ENCODE results near the gene TAOK1.

The TAOK1 gene

DNA sequence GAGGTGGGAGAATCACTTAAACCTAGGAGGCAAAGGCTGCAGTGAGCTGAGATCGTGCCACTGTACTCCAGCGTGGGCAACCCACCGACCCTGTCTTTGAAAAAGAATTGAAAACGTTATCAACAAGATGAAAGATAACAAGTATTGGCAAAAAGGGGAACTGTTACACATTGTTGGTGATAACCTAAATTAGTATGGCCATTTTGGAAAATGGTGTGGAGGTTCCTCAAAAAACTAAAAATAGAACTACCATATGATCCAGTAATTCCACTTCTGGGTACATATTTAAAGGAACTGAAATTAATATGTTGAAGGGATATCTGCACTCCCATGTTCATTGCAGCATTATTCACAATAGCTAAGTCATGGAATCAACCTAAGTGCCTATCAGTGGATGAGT is 115.7 kb downstream of the TAOK1 start:
- DNase-seq (ENCODE audit: low spot score): no peak
- CTCF ChIA-PET: no interaction called here
- H3K27ac ChIP-seq: no peak overlapping the region
- TF ChIP-seq, protein P1, sequence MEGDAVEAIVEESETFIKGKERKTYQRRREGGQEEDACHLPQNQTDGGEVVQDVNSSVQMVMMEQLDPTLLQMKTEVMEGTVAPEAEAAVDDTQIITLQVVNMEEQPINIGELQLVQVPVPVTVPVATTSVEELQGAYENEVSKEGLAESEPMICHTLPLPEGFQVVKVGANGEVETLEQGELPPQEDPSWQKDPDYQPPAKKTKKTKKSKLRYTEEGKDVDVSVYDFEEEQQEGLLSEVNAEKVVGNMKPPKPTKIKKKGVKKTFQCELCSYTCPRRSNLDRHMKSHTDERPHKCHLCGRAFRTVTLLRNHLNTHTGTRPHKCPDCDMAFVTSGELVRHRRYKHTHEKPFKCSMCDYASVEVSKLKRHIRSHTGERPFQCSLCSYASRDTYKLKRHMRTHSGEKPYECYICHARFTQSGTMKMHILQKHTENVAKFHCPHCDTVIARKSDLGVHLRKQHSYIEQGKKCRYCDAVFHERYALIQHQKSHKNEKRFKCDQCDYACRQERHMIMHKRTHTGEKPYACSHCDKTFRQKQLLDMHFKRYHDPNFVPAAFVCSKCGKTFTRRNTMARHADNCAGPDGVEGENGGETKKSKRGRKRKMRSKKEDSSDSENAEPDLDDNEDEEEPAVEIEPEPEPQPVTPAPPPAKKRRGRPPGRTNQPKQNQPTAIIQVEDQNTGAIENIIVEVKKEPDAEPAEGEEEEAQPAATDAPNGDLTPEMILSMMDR (conservative IDR thresholded peaks at IDR 0.05; ENCODE audit: low read depth): no peak
- POLR2A ChIA-PET (ENCODE audit: low non-redundant PET): no interaction called here

DNA sequence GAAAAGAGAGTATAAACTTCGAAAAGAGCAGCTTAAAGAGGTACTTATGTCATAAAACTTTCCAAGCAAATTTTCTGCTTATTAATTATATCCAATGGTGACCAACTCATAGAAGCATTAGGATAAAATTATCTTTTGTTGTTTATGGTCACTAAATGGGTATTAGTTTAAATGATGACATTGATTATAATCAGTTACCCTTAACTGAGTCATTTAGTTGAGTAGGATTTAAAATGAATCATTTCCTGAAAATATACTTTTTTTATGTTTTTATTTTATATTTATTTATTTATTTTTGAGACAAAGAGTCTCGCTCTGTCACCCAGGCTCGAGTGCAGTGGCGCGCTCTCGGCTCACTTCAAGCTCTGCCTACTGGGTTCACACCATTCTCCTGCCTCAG is 120.8 kb downstream of the TAOK1 start:
- no peak for DNase-seq (ENCODE audit: low spot score)
- ChIA-PET CTCF (no interaction called here), POLR2A (ENCODE audit: low non-redundant PET) (no interaction called here)
- TF ChIP-seq, protein P1 (conservative IDR thresholded peaks at IDR 0.05; ENCODE audit: low read depth): no peak
- H3K27ac ChIP-seq: no peak overlapping the region

DNA sequence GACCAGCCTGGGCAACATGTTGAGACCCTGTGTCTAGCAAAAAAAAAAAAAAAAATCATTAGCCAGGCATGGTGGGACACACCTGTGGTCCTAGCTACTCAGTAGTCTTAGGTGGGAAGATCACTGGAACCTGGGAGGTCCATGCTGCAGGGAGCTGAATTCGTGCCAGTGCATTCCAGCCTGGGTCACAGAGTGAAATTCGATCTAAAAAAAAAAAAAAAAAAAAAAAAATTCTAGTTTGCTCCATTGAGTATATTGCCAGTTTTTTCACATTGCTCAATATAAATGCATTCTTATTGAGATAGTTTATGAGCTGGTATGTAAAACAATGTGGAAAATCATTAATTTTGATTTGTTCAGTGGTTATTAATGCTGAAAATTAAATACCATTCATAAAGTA is 124.6 kb downstream of the TAOK1 start:
- CTCF ChIA-PET: interaction anchor here (0.8 kb wide), 1 partner anchor 77 kb away, joined by 3 read pairs; no protein-coding TSS in a partner anchor
- TF ChIP-seq, protein P1 (conservative IDR thresholded peaks at IDR 0.05; ENCODE audit: low read depth): no peak
- no peak for DNase-seq (ENCODE audit: low spot score)
- POLR2A ChIA-PET (ENCODE audit: low non-redundant PET): no interaction called here
- H3K27ac ChIP-seq: no peak overlapping the region

DNA sequence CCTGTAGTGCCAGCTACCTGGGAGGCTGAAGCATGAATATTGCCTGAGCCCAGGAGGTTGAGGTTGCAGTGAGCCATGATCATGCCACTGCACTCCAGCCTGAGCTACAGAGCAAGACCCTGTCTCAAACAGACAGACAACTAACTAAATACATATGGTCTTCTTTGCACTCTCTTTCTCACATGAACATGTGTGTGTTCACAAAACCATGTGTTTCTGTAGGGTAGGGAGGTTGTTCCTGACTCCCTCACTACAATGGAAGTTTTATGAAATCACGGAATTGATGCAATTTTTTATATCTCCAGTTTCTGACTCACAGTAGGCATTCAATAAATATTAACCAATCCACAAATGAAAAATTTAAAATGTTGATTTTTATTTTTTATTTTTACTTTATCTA is 128.2 kb downstream of the TAOK1 start:
- POLR2A ChIA-PET (ENCODE audit: low non-redundant PET): no interaction called here
- no peak overlapping the region for H3K27ac ChIP-seq
- TF ChIP-seq, protein P1 (conservative IDR thresholded peaks at IDR 0.05; ENCODE audit: low read depth): no peak
- no peak for DNase-seq (ENCODE audit: low spot score)
- CTCF ChIA-PET: no interaction called here

DNA sequence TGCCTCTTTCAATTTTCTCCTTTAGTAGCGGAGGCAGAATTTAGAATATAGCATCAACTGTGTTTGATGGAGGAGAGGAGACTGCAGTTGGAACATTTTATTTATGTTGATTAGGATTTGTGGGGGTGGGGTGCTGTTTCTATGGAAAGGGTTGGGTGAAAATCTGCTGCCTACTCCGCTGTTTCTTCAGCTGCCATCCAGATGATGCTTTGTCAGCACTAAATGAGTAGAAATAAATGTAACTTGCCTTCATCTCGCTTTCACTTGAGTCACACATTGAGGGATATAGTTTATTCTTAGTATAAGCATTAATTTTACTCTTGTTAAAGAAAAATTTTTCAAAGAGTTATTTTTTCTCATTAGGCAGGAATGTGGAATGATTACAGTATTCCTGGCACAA is 134.5 kb downstream of the TAOK1 start:
- ChIA-PET CTCF (no interaction called here), POLR2A (ENCODE audit: low non-redundant PET) (interaction anchor here (0.9 kb wide), 1 partner anchor 10 kb away, joined by 3 read pairs; no protein-coding TSS in a partner anchor)

DNA sequence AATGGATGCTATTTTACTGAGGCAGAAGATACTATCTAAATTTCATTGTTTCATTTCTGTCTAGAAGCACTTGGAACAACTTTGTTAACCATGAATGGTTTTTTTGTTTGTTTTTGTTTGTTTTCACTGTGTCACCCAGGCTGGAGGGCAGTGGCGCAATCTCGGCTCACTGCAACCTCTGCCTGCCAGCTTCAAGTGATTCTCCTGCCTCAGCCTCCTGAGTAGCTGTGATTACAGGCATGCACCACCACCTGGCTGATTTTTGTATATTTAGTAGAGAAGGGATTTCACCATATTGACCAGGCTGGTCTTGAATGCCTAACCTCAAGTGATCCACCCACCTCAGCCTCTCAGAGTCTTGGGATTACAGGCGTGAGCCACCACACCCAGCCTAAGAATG is 136.2 kb downstream of the TAOK1 start:
- TF ChIP-seq, protein P1 (conservative IDR thresholded peaks at IDR 0.05; ENCODE audit: low read depth): no peak
- CTCF ChIA-PET: no interaction called here
- no peak overlapping the region for H3K27ac ChIP-seq
- no peak for DNase-seq (ENCODE audit: low spot score)
- POLR2A ChIA-PET (ENCODE audit: low non-redundant PET): no interaction called here

More for the DNA sequence above, 134.5 kb downstream of the TAOK1 start:
- TF ChIP-seq, protein P1 (conservative IDR thresholded peaks at IDR 0.05; ENCODE audit: low read depth): no peak
- no peak for DNase-seq (ENCODE audit: low spot score)
- no peak overlapping the region for H3K27ac ChIP-seq

DNA sequence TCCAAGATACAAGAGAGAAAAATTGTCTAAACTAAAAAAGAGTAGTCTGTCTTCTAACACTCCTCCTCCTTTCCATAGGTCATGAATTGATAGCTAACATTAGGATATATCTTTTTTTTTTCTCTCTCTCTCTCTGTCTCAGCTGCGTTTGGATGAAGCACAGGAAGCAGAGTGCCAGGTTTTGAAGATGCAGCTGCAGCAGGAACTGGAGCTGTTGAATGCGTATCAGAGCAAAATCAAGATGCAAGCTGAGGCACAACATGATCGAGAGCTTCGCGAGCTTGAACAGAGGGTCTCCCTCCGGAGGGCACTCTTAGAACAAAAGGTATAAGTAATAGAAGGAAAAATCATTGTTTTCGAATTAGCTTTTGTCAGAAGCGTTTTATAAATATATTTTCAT is 143.8 kb downstream of the TAOK1 start:
- ChIA-PET POLR2A (ENCODE audit: low non-redundant PET) (interaction anchor here (1.0 kb wide), 1 partner anchor 10 kb away, joined by 3 read pairs; no protein-coding TSS in a partner anchor), CTCF (interaction anchor here (0.6 to 1.0 kb wide), 2 partner anchors 103 to 164 kb away, joined by 3 to 7 read pairs; no protein-coding TSS in a partner anchor)
- no peak overlapping the region for H3K27ac ChIP-seq
- TF ChIP-seq, protein P1 (conservative IDR thresholded peaks at IDR 0.05; ENCODE audit: low read depth): no peak
- DNase-seq (ENCODE audit: low spot score): no peak

Measured in RWPE1 (cell line).